ENCODE data around the gene SLC34A3. TPM values are rescaled to one million over a fixed set of nuclear protein-coding genes. Genes with fewer than 3 reads are reported as not detected.

Gene SLC34A3
- total and polyA plus RNA-seq, 12 donors: not detected

DNA sequence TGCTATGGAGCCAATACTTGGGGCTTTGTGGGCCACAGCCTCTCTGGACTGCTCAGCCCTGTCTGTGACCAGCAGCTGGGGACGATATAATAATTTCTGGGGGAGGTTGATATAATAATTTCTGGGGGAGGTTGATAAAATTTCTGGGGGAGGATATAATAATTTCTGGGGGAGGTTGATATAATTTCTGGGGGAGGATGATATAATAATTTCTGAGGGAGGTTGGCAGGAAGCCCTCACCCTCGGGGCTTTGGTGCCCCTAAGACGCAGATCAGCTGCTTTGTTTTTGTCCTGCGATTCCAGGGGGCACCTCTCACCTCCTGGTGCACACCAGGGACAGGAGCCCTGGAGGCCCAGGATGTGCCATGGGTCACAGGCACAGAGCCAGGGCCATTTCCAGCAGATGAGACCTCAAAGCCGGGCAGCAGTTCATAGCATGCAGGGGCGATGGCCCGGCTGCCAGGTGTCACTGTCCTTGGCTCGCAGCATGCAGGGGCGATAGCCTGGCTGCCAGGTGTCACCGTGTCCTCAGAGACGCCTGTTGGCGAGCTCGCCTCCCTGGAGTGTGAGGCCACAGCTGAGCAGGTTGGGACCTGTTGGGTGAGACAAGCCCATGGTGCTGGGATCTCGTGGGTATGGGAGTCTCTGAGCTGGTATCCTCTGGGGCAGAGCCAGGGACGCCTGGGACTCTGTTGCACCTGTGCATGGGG, 43.1 kb downstream of the SLC34A3 start:
- Histone ChIP-seq H3K4me3 (no peak overlapping the region), H3K9me3 (no peaks in the 10 kb centered on the region), H3K27me3 (no peaks in the 10 kb centered on the region), H3K27ac (peak overlapping the region in 1 of 10 donors; percentile 3), H3K36me3 (peaks cover 8 to 51% (median 11%) of the 10 kb centered on the region in 9 donors), H3K4me1 (peaks cover 42 to 90% (median 69%) of the 10 kb centered on the region in 9 donors)
- intact Hi-C loops (cut with DNase I): no loop called here
- TF ChIP-seq, protein P1, sequence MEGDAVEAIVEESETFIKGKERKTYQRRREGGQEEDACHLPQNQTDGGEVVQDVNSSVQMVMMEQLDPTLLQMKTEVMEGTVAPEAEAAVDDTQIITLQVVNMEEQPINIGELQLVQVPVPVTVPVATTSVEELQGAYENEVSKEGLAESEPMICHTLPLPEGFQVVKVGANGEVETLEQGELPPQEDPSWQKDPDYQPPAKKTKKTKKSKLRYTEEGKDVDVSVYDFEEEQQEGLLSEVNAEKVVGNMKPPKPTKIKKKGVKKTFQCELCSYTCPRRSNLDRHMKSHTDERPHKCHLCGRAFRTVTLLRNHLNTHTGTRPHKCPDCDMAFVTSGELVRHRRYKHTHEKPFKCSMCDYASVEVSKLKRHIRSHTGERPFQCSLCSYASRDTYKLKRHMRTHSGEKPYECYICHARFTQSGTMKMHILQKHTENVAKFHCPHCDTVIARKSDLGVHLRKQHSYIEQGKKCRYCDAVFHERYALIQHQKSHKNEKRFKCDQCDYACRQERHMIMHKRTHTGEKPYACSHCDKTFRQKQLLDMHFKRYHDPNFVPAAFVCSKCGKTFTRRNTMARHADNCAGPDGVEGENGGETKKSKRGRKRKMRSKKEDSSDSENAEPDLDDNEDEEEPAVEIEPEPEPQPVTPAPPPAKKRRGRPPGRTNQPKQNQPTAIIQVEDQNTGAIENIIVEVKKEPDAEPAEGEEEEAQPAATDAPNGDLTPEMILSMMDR (IDR thresholded peaks at IDR 0.05): no peak
- peak in 1 of 2 donors; percentile 10 for DNase-seq
- WGBS, 2 donors: 60 to 72% methylated on average over 15 of the region's 15 CpGs
- no peak for ATAC-seq

DNA sequence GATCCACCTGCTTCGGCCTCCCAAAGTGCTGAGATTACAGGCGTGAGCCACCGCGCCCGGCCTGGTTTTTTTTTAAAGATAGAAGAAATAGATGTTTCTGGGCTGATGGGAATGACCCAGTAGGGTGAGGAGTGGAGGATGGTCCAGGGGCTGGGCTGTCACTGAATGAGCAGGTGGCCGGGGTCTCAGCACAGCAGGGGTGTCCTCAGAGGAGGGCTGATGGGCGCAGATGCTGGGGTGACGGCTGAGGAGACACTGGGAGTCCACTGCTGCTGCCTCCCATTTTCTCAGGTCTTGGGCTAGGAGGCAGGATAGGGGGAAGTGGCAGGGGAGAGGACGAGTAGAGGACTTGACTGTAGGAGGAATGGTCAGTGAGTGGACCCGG, 44.5 kb downstream of the SLC34A3 start:
- Histone ChIP-seq H3K9me3 (no peaks in the 10 kb centered on the region), H3K4me1 (peaks cover 37 to 88% (median 59%) of the 10 kb centered on the region in 9 donors), H3K36me3 (peaks cover 8 to 53% (median 21%) of the 10 kb centered on the region in 9 donors), H3K4me3 (no peak overlapping the region), H3K27ac (peak overlapping the region in 9 of 10 donors; percentile 91 to 100 (median 98)), H3K27me3 (no peaks in the 10 kb centered on the region)
- TF ChIP-seq, protein P1 (IDR thresholded peaks at IDR 0.05): no peak
- ATAC-seq (no peak), DNase-seq (peak in 1 of 2 donors; percentile 5)
- intact Hi-C loops (cut with DNase I): no loop called here
- WGBS, 2 donors: 85 to 90% methylated on average over 10 of the region's 10 CpGs

DNA sequence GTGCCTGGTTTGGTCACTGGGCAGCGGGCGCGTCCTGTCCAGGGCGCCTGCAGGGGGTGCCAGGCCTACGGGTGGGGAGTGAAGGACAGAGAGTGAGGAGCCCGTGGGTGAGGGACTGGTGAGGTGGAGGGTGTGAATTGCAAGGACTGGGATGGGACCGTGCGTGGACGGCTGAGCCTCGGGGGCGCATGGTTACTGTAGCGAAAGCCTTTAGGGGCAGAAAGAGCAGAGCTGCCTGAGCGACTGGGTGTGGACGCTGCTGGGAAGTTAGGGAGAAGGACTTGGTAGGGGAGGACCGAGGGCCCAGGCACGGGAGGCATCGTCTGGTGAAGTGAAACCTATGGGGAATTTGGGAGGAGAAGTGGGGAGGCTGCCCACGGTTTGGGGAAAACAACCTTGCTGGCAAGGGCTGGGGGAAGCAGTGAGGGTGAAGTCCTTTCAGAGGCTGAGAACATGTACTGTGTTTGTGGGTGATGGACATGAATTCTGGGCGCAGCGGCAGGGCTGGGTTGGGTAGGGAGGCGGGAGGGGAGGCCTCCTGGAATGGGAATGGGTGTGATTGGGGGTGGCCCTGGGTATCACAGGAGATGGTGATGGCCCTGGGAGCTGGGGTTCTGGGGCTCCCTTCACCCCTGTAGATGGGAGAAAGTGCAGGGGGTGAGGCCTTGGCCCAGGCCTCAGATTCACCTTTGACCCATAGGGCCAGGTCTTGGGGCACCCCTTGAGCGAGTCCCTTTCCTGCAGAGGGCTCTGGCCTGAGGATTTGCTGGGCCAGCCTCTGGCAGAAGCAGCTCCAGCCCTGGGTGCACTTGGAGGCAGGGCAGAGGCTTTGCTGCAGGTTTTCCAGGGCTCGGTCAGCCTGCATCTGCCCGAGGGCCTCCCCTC, 45.1 kb downstream of the SLC34A3 start:
- WGBS, 2 donors: 79% methylated on average over 24 of the region's 24 CpGs
- Histone ChIP-seq H3K4me3 (peak overlapping the region in 4 of 10 donors; percentile 56 to 70 (median 66)), H3K9me3 (no peaks in the 10 kb centered on the region), H3K36me3 (peaks cover 8 to 53% (median 21%) of the 10 kb centered on the region in 9 donors), H3K4me1 (peaks cover 35 to 88% (median 66%) of the 10 kb centered on the region in 9 donors), H3K27ac (peak overlapping the region; percentile 91 to 100 (median 98)), H3K27me3 (no peaks in the 10 kb centered on the region)
- TF ChIP-seq, protein P1 (IDR thresholded peaks at IDR 0.05): peak in 1 of 9 donors; percentile 7
- DNase-seq (peak; percentile 5 to 18), ATAC-seq (no peak)
- intact Hi-C loops (cut with DNase I): no loop called here

All from heart right ventricle (tissue), 16 donors.